NOMO-1 treated with dmso at 0.1 percent for 144 hours (cell line): ENCODE data around the gene DYNC2H1.

Experiments used
- DNase-seq: peaks from one replicate; lab custom pipeline; 2025; ENCODE audit not compliant: unreplicated experiment; lab: John Stamatoyannopoulos, UW

The DYNC2H1 gene

DNA sequence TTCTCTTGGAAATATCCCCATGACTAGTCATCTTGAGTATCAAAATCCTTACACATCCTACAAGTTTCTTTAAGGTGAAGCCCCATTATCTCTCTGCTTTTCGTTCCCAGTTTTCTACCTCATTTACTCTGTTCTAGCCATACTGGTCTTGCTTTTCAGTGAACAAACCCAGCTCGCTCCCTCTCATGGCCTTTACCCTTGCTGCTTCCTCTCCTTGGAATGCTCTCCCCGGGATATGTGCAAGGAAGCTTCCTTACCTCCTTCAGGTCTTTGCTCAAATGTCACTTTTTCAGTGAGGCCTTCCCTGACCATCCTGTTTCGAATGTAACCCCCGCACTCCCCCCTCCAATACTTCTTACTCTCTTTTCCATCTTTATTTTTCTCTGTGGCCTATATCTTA is 331.8 kb downstream of the DYNC2H1 start:
- DNase-seq, result no peak

DNA sequence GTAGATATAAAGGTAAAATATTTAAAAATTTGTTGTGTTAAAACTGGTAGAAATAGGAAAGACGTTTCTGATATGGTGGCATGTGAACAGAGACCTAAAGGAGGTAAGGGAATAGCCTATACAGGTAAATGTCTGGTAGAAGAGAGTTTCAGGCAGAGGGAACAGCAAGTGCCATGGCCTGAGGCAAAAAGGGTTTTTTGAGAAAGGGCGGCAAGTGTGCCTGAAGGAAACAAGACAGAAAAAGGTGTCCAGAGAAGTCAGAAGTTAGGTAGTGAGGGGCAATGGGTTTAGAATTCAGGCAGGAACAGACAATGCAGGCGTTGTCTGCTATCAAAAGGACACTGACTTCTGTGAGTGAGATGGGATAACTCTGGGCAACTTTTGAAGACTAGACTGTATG is 339.7 kb downstream of the DYNC2H1 start:
- DNase-seq, result no peak

DNA sequence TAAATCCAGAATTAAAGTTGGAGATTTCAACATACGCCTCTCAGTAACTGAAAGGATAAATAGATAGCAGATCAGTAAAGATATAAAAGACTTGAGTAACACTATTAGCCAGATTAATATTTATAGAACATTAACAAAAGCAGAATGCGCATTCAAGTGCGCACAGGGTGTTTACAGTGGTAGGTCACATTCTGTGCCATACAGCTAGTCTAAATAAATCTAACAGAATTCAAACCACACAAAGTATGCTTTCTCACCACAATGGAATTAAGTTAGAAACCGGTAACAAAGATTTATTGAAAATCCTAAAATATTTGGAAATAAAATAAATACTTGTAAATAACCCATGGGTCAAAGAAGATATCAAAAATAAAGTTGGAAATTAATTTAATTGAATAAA is 341.0 kb downstream of the DYNC2H1 start:
- DNase-seq, result no peak

DNA sequence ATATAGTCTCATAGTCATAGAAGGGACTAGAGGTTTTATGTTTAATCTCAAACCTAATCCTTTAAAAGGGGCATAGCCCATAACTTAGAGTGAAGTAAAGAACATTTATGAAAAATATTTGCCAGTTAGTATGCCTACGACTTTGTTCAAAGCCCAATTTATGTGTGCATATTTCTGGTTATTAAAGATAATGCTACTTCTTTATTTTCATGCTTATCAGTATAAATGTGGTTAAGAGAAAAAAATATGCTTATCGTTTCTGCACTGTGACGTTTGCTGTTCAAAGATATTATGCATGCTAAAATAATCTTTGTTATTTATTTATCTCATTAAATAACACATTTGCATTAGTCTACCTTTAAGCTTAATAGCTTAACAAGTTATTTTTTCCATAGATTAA is 343.9 kb downstream of the DYNC2H1 start:
- DNase-seq, result no peak

DNA sequence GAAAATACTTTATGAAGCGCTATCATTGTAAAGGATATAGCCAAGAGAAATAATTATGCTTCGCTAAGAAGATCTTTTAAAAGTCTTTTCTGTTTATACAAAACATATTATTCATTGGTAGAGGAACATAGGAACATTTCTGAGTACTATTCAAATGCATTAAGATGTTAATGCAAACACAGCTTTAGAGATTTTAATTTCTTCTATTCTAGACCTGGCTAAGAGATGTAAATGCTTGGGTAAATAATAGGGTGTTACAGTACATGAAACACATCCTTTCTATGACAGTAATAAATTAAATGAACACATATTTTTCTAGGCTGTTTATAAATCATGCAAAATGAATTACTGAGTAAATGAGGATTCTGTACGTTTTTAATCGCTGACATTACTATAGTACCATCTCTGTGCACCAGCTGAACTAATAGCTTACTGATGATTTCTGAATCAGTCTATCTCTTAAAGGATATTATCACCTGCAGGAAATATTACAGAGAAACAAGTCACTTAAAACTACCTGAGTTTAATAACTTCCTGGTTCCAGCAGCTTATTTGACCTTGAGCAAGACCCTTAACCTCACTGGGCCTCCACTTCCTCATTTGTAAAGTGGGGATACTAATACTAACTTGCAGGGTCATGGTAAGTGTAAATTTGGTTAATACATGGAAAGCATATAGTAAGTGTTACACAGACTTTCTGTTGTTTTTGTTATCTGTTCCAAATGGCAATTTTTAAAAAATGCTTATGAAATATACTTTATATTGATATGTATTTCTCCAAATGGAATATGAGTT is 344.9 kb downstream of the DYNC2H1 start:
- no peak for DNase-seq

DNA sequence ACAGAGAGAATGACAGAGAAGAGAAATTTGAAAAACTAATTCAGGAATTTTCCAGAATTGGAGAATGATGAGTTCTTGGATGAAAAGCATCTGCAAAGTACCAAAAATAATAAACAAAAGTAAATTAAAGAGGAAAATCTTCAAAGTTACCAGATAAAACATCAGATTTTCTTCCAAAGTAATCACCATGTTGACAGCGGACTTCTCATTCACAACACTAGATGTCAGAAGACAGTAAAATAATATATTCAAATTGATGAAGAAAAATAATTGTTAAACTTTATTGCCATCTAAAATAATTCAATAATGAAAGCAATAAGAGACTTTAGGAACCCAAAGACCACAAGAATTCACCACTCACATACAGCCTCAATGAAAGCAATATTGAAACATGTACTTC is 355.2 kb downstream of the DYNC2H1 start:
- no peak for DNase-seq

DNA sequence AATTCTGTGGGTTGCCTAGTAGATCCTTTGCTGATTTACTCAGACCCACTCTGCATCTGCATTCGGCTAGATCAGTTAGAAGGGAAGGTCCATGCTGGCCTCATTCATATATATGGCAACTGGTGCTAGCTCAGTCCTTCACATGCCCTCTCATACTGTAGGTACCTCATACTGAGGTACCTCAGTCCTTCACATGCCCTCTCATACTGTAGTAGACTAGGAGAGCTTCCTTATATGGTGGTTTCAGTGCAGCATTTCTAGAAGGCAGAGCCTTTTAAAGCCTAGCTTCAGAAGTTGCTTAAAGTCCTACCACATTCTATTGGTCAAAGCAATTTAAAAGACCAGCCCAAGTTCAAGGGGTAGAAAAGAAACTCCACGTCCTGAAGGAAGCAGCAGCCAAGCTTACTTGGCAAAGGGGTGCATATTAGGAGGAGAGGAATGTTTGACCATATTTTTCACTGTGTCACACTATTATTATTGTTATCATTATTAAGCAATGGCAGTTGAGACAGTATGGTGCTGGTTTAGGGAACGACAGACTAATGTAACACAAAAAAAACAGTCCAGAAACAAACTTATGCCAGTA is 356.4 kb downstream of the DYNC2H1 start:
- DNase-seq, result no peak

DNA sequence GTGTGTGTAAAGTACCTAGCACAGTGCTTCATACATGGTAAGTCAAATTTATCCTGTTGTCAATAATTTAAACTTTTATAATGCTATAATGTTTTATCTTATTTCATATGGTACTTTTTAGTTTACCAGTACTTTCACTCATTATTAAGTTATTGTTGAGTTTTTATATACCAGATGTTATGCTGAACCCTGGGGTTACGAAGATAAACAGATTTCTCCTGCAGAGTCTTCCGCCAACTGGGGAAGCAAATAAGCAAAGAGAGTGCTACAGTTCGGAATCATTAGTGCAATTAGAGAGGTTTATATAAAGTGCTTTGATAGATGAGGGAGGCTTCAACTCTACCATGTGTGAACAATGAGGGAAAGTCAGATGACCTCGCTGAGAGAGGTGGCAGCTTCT is 362.3 kb downstream of the DYNC2H1 start:
- DNase-seq, result no peak

DNA sequence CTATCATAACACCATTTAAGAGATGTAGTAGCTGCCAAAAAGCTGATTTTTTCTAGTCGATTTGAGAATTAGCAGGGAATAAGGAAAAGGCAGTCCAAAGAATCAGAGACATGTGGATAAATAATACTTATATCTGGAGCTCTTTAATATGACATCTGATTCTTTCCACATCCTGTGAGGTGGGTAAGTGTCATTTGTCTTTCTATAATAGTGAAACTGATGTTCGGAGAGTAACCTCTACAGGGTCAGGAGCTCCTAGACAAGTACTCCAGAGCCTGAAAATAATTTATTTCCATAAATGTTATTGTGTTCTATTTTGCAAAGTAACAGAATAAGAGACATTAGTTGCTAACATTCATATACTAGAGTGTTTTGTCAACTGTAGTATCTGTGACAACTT is 367.6 kb downstream of the DYNC2H1 start:
- no peak for DNase-seq

DNA sequence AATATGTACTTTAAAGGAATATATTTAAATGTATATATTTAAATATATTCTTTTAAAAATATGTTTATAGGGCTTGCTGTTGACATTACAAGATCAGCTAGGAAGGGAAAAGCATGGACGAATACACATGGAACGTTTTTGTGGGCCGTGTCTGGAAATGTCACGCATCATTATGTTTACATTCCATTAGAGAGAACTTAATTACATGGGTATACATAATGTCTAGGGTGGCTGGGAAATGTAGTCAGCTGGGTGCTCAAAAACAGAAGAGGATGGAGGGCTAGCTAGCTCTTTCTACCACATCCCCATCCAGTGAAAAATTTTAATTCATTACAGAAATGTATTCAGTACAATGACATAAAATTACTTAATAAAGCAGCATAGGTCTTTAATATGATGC is 371.2 kb downstream of the DYNC2H1 start:
- DNase-seq, result no peak

DNA sequence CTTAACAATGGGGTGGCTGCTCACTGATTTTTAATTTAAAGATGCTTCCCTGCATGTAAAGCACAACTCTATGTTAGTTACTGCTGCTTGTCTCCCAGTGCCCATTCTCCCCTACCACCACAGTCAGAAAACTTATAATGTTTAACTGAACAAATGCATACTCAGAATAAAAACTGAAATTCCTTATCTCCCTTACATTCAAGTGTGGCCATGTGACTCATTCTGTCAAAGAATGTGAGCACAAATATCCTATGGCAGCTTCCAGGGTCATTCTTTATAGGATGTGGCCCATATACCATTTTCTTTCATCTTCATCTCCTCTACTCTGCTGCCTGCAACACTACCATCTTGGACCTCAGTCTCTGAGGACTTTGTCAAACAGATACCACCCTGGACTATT is 374.8 kb downstream of the DYNC2H1 start:
- DNase-seq, result no peak

DNA sequence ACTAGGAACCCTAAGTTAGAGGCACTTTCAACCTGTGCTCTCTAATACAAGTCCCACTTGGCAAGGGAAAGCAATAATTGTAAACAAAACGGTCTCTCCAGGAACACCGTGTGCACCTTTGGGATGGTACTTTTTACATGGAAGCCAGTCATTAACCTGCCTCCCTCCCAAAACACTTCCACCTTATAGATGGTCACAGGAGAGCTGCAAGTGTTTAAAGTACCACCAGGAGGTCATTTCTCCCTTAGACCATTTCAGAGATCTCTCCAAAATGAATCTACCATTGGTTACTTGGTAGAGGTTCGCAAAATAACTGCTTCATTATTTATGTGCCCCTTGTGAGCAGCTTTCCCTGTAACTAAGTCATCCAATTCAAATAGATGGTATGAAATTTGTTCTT is 375.3 kb downstream of the DYNC2H1 start:
- no peak for DNase-seq

DNA sequence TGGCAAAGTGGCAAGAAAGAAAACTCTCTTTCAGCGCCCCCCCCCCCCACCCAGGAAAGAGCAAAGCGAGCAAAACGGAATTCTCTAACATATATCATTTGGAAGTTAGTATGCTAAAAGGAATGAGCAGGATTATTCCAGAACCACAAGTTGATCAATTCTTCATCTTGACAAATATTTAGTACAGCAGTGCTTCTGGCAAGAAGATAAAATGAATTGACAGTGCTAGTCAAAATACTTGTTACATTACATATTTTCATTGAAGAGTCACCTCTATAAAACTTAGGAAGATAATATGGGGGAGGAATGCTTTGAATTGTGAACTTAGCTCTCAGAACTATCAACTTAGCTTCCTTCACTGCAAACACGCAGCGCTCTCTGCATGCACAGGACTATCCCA is 377.4 kb downstream of the DYNC2H1 start:
- no peak for DNase-seq

DNA sequence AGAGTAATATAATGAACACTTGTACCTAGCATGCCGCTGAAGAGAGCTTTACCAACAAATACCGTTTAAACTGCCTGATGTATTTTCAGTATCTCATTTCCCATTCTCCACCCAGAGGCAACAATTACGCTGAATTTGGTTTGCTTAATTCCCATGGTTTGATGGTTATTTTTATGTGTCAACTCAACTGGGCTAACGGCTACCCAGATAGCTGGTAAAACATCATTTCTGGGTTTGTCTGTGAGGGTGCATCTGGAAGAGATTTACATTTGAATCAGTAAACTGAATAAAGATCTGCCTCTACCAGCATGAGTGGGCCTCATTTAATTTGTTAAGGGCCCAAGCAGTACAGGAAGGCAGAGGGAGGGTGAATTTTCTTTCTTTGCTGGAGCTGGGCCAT is 377.9 kb downstream of the DYNC2H1 start:
- DNase-seq, result no peak

DNA sequence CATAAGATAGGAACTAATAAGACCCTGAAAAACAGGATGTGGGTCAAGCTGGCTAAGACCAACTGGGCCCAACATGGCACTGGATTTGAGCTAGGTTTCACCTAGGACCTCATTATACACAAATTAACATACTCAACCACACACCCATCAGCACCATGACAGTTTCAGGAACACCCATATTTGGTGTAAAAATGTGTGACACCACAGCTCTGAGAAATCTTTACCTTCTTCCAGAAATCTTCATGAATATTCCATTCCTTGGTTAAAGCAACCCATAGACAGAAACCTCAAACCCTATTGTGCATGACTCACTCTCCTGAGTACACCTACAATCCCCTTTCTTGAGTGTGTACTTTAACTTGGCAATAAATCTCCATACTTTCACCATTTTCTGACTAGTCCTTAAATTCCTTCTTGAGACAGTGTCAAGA is 378.8 kb downstream of the DYNC2H1 start:
- DNase-seq, result no peak

DNA sequence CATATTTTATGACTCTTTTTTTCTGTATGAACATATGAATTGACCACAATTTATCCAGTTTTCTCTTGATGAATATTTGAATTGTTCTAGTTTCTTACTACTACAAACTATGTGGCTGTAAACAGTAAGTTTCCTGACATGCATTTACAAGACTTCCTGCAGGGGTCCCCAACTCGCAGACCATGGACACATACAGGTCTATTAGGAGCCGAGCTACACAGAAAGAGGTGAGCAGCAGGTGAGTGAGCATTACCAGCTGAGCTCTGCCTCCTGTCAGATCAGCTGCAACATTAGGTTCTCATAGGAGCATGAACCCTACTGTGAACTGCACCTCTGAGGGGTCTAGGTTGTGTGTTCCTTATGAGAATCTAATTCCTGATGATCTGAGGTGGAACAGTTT is 379.4 kb downstream of the DYNC2H1 start:
- DNase-seq, result no peak

DNA sequence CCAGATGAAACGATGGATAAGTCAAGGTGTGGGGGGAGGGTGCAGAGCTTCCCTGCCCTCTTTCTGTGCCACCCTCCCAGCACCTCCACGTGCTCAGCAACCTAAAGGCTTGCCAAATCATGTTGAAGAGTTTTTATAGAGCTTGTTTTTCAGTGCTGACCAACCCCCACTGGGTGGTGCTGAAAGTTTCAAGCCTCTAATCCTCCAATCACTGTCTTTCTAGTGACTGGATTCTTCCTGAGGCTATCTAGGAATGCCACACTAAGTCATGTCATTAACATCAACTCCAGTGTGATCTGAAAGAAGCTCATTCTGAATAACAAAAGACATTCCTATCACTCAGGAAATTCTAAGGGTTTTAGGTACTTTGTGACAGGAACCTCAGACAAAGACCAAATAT is 382.6 kb downstream of the DYNC2H1 start:
- DNase-seq, result no peak

DNA sequence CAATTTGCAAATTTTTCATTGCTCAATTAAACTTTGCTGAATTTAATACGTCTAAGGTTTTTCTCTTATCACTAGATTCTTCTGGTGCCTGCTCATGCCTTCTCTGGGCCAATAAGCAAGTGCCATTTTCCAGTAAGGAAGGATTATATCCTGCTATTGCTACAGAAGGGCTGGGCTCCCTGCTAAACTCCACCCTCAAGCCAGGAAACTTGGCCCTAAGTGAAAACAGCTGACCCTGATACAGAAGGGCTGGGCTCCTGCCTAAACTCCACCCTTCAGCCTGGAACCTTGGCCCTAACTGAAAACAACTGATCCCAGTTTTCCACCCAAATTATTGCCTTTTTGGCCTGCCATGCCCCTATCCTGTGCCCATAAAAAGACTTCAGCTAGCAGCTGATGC is 385.3 kb downstream of the DYNC2H1 start:
- no peak for DNase-seq

DNA sequence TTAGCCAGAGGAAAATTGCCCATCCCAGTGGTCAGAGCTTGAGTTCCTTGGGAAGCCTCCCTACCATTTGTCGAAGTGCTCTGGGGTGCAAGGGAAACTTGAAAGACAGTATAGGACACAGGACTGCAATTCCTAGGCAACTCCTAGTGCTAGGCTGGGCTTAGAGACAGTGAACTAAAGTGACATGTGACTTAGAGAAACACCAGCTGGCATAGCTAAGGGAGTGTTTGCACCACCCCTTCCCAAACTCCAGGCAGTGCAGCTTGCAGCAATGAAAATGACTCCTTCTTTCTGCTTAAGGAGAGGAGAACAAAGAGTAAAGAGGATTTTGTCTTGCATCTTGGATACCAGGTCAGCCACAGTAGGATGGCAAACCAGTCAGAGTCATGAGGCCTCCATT is 388.0 kb downstream of the DYNC2H1 start:
- no peak for DNase-seq

DNA sequence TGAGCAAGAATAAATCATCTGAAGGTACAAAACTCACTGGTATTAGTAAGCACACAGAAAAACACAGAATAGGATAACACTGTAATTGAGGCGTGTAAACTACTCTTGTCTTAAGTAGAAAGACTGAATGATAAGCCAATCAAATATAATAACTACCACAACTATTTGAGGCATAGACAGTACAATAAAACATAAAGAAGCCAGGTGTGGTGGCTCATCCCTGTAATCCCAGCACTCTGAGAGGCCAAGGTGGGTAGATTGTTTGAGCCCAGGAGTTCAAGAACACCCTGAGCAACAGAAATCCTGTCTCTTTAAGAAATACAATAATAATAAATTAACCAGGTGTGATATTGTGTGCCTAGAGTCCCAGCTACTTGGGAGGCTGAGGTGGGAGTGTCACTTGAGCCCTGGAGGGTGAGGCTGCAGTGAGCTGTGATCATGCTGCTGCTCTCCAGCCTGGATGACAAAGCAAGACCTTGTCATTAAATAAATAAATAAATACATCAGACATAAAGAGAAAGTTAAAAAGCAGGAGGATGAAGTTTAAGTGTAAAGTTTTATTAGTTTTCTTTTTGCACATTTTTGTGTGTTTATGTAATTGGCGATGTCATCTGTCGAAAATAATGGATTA is 390.6 kb downstream of the DYNC2H1 start:
- no peak for DNase-seq

DNA sequence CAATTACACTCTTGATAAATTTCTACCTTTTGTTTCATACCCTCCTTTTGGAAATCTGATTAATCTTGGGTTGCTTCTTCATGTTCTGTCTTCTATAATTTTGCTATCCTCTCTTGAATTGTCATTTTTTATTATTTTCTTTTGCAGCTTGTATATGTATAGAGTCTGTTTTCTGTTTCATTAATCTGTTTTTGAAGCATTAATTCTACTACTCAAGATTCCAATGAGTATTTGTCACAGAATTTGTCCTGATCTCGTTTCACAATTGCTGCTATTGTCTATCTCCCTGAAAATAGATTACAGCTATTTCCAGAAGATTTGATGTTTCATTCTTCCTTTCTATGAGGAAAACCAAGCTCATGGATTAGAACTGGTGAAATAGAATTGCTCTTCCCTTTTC is 406.1 kb downstream of the DYNC2H1 start:
- DNase-seq, result no peak

DNA sequence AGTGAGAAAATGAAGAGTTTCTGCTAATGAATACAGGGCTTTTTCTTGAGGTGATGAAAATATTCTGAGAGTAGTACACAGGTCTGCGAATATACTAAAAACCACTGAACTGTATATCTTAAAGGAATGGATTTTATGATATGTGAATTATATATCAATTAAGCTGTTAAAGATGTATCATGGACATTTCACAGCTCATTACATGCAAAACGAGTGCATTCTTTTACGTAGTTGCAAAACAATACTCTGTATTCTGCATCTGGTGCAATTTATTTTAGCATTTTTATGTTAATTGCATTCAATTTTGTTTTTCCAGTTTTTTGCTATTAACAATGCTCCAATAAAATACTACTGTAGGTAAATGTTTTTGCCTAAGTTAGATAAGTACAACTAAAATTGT is 411.6 kb downstream of the DYNC2H1 start:
- no peak for DNase-seq

DNA sequence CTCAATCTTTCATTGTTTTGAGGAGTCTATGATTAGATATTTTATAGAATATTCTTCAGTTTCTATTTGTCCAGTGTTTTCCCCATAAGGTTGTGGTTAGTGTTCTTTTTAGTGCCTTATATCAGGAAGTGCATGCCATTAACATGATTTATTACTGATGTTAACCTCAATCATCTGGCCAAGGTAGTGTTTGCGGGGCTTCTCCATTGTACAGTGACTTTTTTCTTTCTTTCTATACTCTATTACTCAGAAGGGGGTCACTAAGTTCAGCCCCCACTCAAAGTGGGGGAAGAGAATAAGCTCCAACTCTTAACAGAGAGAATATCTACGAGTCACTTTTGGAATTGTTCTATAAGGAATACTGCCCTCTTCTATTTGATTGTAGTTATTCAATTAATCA is 415.8 kb downstream of the DYNC2H1 start:
- DNase-seq, result no peak
